Cardiac muscle cell (in vitro differentiated cells and primary cell): ENCODE data around the gene RPP38. TPM values are rescaled to one million over a fixed set of nuclear protein-coding genes. Genes with fewer than 3 reads are reported as not detected.

Experiments used
- DNase-seq, 2 donors: peaks; one replicate each; pipeline versions ENCODE4 v3.0.0 to v3.0.0-alpha.2; 2010 to 2017; ENCODE audit warnings: low read depth in 1 of 2, low spot score in 1 of 2
- H3K27ac ChIP-seq: fragments of 200-600 bp; sonication (generic); 2 replicates; pipeline ENCODE4 v1.5.1; 2016
- H3K27me3 ChIP-seq: fragments of 200-600 bp; sonication (generic); 2 replicates; pipeline ENCODE4 v1.6.0; 2016; ENCODE audit warnings: control low read depth
- H3K36me3 ChIP-seq: fragments of 200-600 bp; sonication (generic); 2 replicates; pipeline ENCODE4 v1.5.1; 2016; ENCODE audit warnings: control low read depth
- H3K4me1 ChIP-seq: fragments of 200-600 bp; sonication (generic); 2 replicates; pipeline ENCODE4 v1.8.1; 2017; ENCODE audit warnings: low read depth, mild to moderate bottlenecking, mixed run types
- H3K4me3 ChIP-seq: fragments of 200-600 bp; sonication (generic); 2 replicates; pipeline ENCODE4 v1.5.1; 2016; ENCODE audit warnings: mild to moderate bottlenecking
- H3K9me3 ChIP-seq: fragments of 200-600 bp; sonication (generic); 2 replicates; pipeline ENCODE4 v1.5.1; 2017; ENCODE audit warnings: low read depth, mild to moderate bottlenecking, control low read depth
- polyA plus RNA-seq: library from polyadenylated mRNA; unstranded; fragments of >200 nt; fragmentation: Nextera tagmentation; extraction: Ambion mirVana; gene quantifications from 2 replicates; pipeline ENCODE4 v1.2.1, GENCODE V29; 2016
- total RNA-seq: library from RNA; depleted of rRNA; stranded (reverse); fragments of >200 nt; gene quantifications from 2 replicates; pipeline ENCODE4 v1.2.3, GENCODE V29; 2016
- TF ChIP-seq, protein P1 (sequence below): IDR thresholded peaks from 2 replicates; pipeline ENCODE4 v1.5.1; 2012; ENCODE audit warnings: low read depth, mild to moderate bottlenecking, low read length

Gene RPP38
- total RNA-seq (14.3 and 18.0 TPM in 2 replicates), polyA plus RNA-seq (20.0 and 25.2 TPM in 2 replicates)

DNA sequence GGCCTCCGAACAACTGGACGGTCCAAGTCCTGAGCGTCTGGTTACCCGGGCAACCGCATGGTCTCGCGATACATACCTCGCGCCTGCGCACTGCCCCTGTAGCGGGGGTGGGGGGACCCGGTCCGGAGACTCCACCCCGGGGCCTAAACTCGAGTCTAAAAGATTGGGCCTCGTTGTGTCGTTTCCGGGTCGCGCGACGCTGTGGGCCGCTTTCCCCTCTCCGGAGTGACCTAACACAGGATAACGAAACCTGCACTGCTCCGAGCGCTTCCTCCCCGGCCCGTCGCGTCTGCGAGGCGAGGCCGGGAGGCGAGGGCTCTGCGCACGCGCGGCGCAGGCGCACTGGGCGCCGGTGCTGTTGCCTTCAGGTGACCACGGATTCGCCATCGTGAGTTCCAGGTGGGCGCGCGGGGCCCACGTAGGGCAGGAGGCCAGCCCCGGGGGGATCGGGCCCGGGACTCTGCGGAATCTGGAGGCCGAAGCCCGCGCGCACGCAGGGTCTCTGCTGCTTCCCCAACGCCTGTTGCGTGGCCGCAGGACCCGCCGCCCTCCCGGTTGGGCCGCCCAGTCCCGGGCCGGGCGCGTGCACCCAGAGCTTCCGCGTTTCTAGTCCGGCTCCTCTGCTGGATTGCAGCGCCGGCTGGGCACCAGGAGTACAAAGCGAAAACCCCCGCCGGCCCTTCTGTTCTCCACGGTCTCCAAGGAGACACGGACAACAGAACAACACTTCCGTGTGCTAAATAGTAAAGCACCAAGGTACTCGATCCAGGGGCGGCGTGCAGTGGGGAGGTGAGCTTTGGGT is at the start of gene RPP38:
Gene RPP38, plus strand, starts transcription at position 345 of the 802 bp plus-strand sequence. CDS start 5,960 bp downstream, outside the sequence.
- Histone ChIP-seq H3K9me3 (no peaks in the 10 kb centered on the region), H3K4me1 (peaks cover 10% of the 10 kb centered on the region), H3K27me3 (no peaks in the 10 kb centered on the region), H3K4me3 (peak within 1 kb of the TSS; percentile 55), H3K27ac (peak within 1 kb of the TSS; percentile 96), H3K36me3 (peaks cover 1% of the 10 kb centered on the region)
- peak; percentile 98 for DNase-seq
- TF ChIP-seq, protein P1, sequence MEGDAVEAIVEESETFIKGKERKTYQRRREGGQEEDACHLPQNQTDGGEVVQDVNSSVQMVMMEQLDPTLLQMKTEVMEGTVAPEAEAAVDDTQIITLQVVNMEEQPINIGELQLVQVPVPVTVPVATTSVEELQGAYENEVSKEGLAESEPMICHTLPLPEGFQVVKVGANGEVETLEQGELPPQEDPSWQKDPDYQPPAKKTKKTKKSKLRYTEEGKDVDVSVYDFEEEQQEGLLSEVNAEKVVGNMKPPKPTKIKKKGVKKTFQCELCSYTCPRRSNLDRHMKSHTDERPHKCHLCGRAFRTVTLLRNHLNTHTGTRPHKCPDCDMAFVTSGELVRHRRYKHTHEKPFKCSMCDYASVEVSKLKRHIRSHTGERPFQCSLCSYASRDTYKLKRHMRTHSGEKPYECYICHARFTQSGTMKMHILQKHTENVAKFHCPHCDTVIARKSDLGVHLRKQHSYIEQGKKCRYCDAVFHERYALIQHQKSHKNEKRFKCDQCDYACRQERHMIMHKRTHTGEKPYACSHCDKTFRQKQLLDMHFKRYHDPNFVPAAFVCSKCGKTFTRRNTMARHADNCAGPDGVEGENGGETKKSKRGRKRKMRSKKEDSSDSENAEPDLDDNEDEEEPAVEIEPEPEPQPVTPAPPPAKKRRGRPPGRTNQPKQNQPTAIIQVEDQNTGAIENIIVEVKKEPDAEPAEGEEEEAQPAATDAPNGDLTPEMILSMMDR, result no peak

DNA sequence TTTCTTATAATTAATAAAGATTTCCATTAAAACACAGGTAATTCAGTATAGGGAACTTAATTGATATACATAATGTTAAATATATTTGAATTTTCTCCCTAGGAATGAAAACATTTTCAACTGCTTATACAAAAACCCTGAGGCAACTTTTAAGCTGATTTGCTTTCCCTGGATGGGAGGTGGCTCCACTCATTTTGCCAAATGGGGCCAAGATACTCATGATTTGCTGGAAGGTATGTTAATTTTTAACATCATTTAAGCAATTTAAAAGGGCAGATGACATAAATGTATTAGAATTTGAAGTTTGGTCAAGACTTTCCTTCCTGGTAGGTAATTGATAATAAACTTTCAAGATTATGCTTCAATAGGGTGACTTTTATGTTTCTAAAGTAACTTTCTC is 47.6 kb upstream of the RPP38 start:
- Histone ChIP-seq H3K9me3 (no peaks in the 10 kb centered on the region), H3K36me3 (no peaks in the 10 kb centered on the region), H3K27ac (no peak overlapping the region), H3K4me1 (no peaks in the 10 kb centered on the region), H3K4me3 (no peak overlapping the region), H3K27me3 (no peaks in the 10 kb centered on the region)
- TF ChIP-seq, protein P1, result no peak
- DNase-seq, result no peak

- TF ChIP-seq, protein P1, result no peak
- Histone ChIP-seq H3K36me3 (no peaks in the 10 kb centered on the region), H3K27me3 (peaks cover 10% of the 10 kb centered on the region)
These were observed 45.0 kb upstream of the RPP38 start for GRCh38 chr10:15052121-15052520.

DNA sequence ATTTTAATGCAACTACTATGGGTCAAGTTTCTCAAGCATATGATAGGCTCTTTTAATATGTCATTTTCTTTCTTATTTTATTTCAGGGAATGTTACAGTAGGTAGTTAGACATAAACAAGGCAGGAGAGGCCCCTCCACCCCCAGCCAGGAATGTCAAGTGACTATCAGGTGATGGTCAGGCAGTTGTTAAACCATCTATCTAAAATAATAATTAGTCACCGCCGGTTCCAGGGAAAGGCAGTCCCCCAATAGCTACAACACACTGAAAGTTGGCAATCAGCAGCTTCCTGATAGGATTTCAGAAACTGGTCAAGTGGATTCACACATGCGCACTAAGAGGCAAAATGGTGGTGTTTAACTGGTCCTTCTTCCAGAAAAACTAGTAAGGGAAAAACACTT is 44.1 kb upstream of the RPP38 start:
- Histone ChIP-seq H3K27me3 (peaks cover 10% of the 10 kb centered on the region), H3K4me3 (no peak overlapping the region), H3K9me3 (no peaks in the 10 kb centered on the region), H3K27ac (no peak overlapping the region), H3K4me1 (no peaks in the 10 kb centered on the region), H3K36me3 (no peaks in the 10 kb centered on the region)
- TF ChIP-seq, protein P1, result no peak
- no peak for DNase-seq

More at GRCh38 chr10:15052121-15052520, 45.0 kb upstream of the RPP38 start:
- no peaks in the 10 kb centered on the region for H3K9me3 ChIP-seq
- no peaks in the 10 kb centered on the region for H3K4me1 ChIP-seq
- no peak overlapping the region for H3K27ac ChIP-seq
- DNase-seq, result no peak
- no peak overlapping the region for H3K4me3 ChIP-seq

DNA sequence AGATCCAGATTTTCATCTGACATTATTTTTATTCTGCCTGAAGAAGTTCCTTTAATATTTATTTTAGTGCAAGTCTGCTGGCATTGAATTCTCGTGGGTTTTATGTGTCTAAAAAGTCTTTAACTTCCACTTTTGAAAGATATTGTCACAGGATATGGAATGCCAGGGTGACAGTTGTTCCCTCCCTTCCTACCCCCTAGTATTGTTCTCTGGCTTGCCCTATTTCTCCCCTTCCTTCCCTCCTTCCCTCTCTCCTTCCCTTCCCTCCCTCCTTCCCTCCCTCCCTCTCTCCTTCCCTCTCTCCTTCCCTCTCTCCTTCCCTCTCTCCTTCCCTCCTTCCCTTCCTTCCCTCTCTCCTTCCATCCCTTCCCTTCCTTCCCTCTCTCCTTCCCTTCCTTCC is 38.5 kb upstream of the RPP38 start:
- TF ChIP-seq, protein P1, result no peak
- Histone ChIP-seq H3K9me3 (no peaks in the 10 kb centered on the region), H3K27me3 (peaks cover 10% of the 10 kb centered on the region), H3K27ac (no peak overlapping the region), H3K4me3 (no peak overlapping the region), H3K36me3 (no peaks in the 10 kb centered on the region), H3K4me1 (no peaks in the 10 kb centered on the region)
- no peak for DNase-seq
